Psoas muscle (tissue), 8 donors: ENCODE results near the gene GNA12. TPM values are rescaled to one million over a fixed set of nuclear protein-coding genes. Genes with fewer than 3 reads are reported as not detected.

Experiments used
- ATAC-seq, 4 donors: fragments of 200-7000 bp; cut with Tn5 transposase; one replicate each; pipeline ENCODE4 v1.9.1; 2020; ENCODE audit warnings: moderate library complexity in 3 of 4, mild to moderate bottlenecking in 2 of 4
- DNase-seq, 2 donors: peaks; one replicate each; pipeline ENCODE4 v3.0.0-alpha.2; 2020
- H3K27ac ChIP-seq: fragments of 200-600 bp; one replicate; pipeline ENCODE4 v1.8.0; 2022
- H3K27me3 ChIP-seq, 3 donors: fragments of 200-600 bp in 1 of 3; one replicate each; pipeline versions ENCODE4 v1.6.1 to v1.8.0; 2013 to 2022; ENCODE audit warnings: low read length in 2 of 3, mild to moderate bottlenecking in 2 of 3, moderate library complexity in 1 of 3; ENCODE audit not compliant: insufficient read depth in 3 of 3
- H3K36me3 ChIP-seq, 2 donors: fragments of 200-600 bp in 1 of 2; one replicate each; pipeline versions ENCODE4 v1.6.1 to v1.8.0; 2013 to 2022; ENCODE audit warnings: low read depth in 1 of 2, mild to moderate bottlenecking in 1 of 2, moderate library complexity in 1 of 2; ENCODE audit not compliant: insufficient read depth in 1 of 2
- H3K4me1 ChIP-seq: fragments of 200-600 bp; one replicate; pipeline ENCODE4 v1.8.0; 2022
- H3K4me3 ChIP-seq: fragments of 200-600 bp; one replicate; pipeline ENCODE4 v1.8.0; 2022; ENCODE audit warnings: mild to moderate bottlenecking
- H3K9me3 ChIP-seq: fragments of 200-600 bp; one replicate; pipeline ENCODE4 v1.8.0; 2022
- WGBS, 3 donors: extraction: QIAGEN DNeasy Blood & Tissue Kit; methylation state at CpG; one replicate each; pipeline versions ENCODE4 v1.1.6 to v1.1.7; 2013; 5-methylcytosine and 5-hydroxymethylcytosine counted together
- intact Hi-C, 2 donors: fragments of 100-400 bp; cut with DNase I; formaldehyde crosslinking; loops; one replicate each; pipeline versions ENCODE4 v1.11.0 to v1.14.2; 2022
- polyA plus RNA-seq, 3 donors: library from polyadenylated mRNA; stranded (reverse); fragments of 200-250 nt; gene quantifications; one replicate each; pipeline ENCODE4 v1.2.3, GENCODE V29; 2013
- total RNA-seq, 4 donors: library from RNA; stranded (reverse); fragmentation: NEBNext Ultra II Directional in 2 of 4; extraction: Animal tissue kit (Norgen Biotek cat#: 25700) in 2 of 4; gene quantifications; one replicate each; pipeline versions ENCODE4 v1.2.1 to v1.2.4, GENCODE V29; 2021 to 2023
- TF ChIP-seq, protein P1 (sequence below): fragments of 200-600 bp; IDR thresholded peaks from one replicate; pipeline ENCODE4 v1.8.0; 2022; ENCODE audit warnings: antibody characterized with exemption
- donor health status: healthy with polysubstance abuse.
- donor health status: DM: no; HTN: no; CAD: no; lungs with moderate emphysema.
- donor health status: Bipolar disorder and iron deficiency.
- donor health status: healthy.
- donor health status: DM: yes; HTN: yes; CAD: no.
- donor health status: DM: no; HTN: no; CAD: no.
- donor health status: DM: no; HTN: no; CAD: no.
- donor health status: DM: yes; HTN: yes; CAD: no.

GNA12 gene
- total and polyA plus RNA-seq, 7 donors = 7.1 to 20.2 (median 15.4) TPM

DNA sequence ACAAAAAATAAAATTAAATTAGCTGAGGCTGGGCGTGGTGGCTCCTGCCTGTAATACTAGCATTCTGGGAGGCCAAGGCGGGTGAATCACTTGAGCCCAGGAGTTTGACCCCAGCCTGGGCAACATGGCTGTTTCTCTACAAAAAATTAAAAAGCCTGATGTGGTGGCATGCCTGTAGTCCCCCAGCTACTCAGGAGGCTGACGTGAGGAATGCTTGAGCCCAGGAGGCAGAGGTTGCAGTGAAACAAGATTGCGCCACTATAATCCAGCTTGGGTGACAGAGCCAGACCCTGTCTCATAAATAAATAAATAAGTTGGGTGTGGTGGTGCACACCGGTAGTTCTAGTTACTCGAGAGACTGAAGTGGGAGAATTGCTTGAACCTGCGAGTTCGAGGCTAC, 65.1 kb downstream of the GNA12 start:
- Histone ChIP-seq H3K9me3 (no peaks in the 10 kb centered on the region), H3K4me3 (no peak overlapping the region), H3K36me3 (no peaks in the 10 kb centered on the region), H3K27ac (no peak overlapping the region), H3K27me3 (no peaks in the 10 kb centered on the region), H3K4me1 (no peaks in the 10 kb centered on the region)
- intact Hi-C loops = no loop called here
- ATAC-seq (no peak), DNase-seq (no peak)
- TF ChIP-seq, protein P1, sequence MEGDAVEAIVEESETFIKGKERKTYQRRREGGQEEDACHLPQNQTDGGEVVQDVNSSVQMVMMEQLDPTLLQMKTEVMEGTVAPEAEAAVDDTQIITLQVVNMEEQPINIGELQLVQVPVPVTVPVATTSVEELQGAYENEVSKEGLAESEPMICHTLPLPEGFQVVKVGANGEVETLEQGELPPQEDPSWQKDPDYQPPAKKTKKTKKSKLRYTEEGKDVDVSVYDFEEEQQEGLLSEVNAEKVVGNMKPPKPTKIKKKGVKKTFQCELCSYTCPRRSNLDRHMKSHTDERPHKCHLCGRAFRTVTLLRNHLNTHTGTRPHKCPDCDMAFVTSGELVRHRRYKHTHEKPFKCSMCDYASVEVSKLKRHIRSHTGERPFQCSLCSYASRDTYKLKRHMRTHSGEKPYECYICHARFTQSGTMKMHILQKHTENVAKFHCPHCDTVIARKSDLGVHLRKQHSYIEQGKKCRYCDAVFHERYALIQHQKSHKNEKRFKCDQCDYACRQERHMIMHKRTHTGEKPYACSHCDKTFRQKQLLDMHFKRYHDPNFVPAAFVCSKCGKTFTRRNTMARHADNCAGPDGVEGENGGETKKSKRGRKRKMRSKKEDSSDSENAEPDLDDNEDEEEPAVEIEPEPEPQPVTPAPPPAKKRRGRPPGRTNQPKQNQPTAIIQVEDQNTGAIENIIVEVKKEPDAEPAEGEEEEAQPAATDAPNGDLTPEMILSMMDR = no peak
- 81 to 83% (median 83%) methylated on average over 8 of the region's 8 CpGs for WGBS, 3 donors

GRCh38 chr7:2777898-2778535, 66.1 kb downstream of the GNA12 start:
- Histone ChIP-seq H3K36me3 (no peaks in the 10 kb centered on the region), H3K9me3 (no peaks in the 10 kb centered on the region), H3K27me3 (no peaks in the 10 kb centered on the region), H3K4me3 (no peak overlapping the region), H3K4me1 (no peaks in the 10 kb centered on the region), H3K27ac (no peak overlapping the region)
- TF ChIP-seq, protein P1 = no peak
- ATAC-seq (peak in 1 of 4 donors; percentile 47), DNase-seq (no peak)
- 89 to 91% (median 90%) methylated on average over 8 of the region's 8 CpGs for WGBS, 3 donors
- intact Hi-C loops = no loop called here

- TF ChIP-seq, protein P1 = no peak
- no peaks in the 10 kb centered on the region for H3K9me3 ChIP-seq
- H3K27me3 ChIP-seq = no peaks in the 10 kb centered on the region
- no peaks in the 10 kb centered on the region for H3K4me1 ChIP-seq
- ATAC-seq = no peak
- no peak for DNase-seq
- H3K4me3 ChIP-seq = no peak overlapping the region
- intact Hi-C loops = no loop called here
- WGBS, 3 donors = 86 to 92% (median 91%) methylated on average over 12 of the region's 12 CpGs
- no peaks in the 10 kb centered on the region for H3K36me3 ChIP-seq
- H3K27ac ChIP-seq = no peak overlapping the region
These were observed 67.7 kb downstream of the GNA12 start for GRCh38 chr7:2776401-2776800.

DNA sequence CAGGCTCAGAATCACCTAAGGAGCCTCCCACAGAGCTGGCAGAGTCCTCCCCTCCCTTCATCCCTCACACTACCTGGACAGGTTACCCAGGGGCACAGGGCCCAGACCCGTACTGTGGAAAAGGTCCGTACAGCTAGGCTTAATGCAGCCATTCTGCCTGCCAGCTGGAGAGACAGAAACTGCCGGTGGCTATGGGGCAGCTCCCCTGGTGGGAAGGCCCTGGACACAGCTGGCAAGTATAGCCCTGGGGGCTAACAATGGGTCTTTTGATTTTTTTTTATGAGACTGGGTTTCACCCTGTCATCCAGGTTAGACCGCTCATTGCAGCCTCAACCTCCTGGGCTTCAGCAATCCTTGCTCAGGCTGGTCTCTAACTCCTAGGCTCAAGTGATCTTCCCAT, 68.3 kb downstream of the GNA12 start:
- Histone ChIP-seq H3K4me3 (no peak overlapping the region), H3K36me3 (no peaks in the 10 kb centered on the region), H3K9me3 (no peaks in the 10 kb centered on the region), H3K27me3 (no peaks in the 10 kb centered on the region), H3K27ac (no peak overlapping the region), H3K4me1 (no peaks in the 10 kb centered on the region)
- intact Hi-C loops = no loop called here
- no peak for DNase-seq
- 80 to 83% (median 82%) methylated on average over 4 of the region's 4 CpGs for WGBS, 3 donors
- no peak for ATAC-seq
- TF ChIP-seq, protein P1 = no peak

DNA sequence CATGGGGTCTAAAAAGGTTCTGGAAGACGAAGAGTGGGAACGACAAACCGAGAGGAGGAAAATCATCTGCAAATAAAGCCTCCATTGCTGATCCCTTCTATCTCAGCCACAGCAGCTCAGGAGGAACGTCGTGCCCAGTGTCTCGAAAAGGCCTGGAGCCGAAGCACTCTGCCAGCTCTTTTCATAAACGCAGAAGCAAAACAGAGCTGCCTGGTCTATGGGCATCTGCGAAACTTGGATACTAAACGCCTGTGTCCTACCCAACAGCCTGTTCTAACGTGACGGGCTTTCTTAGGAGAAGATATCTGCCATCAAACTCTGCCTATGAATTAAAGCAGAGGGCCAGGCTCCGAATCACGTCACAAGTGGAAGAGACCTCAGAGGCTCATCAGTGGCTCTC, 68.7 kb downstream of the GNA12 start:
- no peak overlapping the region for H3K4me3 ChIP-seq
- TF ChIP-seq, protein P1 = no peak
- ATAC-seq = no peak
- intact Hi-C loops = no loop called here
- DNase-seq = no peak
- no peaks in the 10 kb centered on the region for H3K36me3 ChIP-seq
- no peaks in the 10 kb centered on the region for H3K4me1 ChIP-seq
- WGBS, 3 donors = 82 to 94% (median 83%) methylated on average over 14 of the region's 14 CpGs
- no peak overlapping the region for H3K27ac ChIP-seq
- no peaks in the 10 kb centered on the region for H3K27me3 ChIP-seq
- H3K9me3 ChIP-seq = no peaks in the 10 kb centered on the region
